GM12878 (cell line): ENCODE measurements around the gene CANX. TPM values are rescaled to one million over a fixed set of nuclear protein-coding genes. Genes with fewer than 3 reads are reported as not detected.

Source experiments
- ATAC-seq: fragments of 200-7000 bp; cut with Tn5 transposase; 3 replicates; pipeline ENCODE4 v1.9.1; 2020; ENCODE audit warnings: mild to moderate bottlenecking, moderate library complexity
- BruUV-seq: library from RNA; stranded (reverse); fragments of 400-500 nt; replicated peaks from 2 replicates; lab custom pipeline; 2021; lab: Mats Ljungman, UMichigan
- CTCF ChIA-PET: fragments of 300-600 bp; sonication (Branson Sonifier 250); formaldehyde crosslinking; extraction: SDS; loops from one replicate; lab custom pipeline; 2021; ENCODE audit warnings: inconsistent platforms; lab: Yijun Ruan, JAX
- POLR2A ChIA-PET: fragments of 350-600 bp; formaldehyde crosslinking; extraction: SDS; loops from one replicate; lab custom pipeline; 2021; ENCODE audit warnings: inconsistent platforms; lab: Charles Lee
- RAD21 ChIA-PET: fragments of 300-600 bp; sonication (Branson Sonifier 250); formaldehyde crosslinking; loops from one replicate; lab custom pipeline; 2023; ENCODE audit warnings: antibody characterized with exemption; ENCODE audit not compliant: unreplicated experiment; lab: Charles Lee
- SMC1A ChIA-PET: fragments of 300-600 bp; sonication (Branson Sonifier 250); formaldehyde crosslinking; loops from one replicate; lab custom pipeline; 2023; ENCODE audit not compliant: unreplicated experiment, uncharacterized antibody; lab: Charles Lee
- DNase-seq: peaks from one replicate; pipeline ENCODE4 v3.0.0-alpha.2; 2011; ENCODE audit warnings: low read depth, low spot score
- FAIRE-seq: peaks from 3 replicates; lab custom pipeline; 2011; peaks lifted over from hg19 to GRCh38; lab: Jason Lieb, UNC
- H2AFZ ChIP-seq: 2 replicates; pipeline ENCODE4 v1.6.0; 2011; ENCODE audit warnings: low read depth, low read length, control low read depth; ENCODE audit not compliant: control insufficient read depth
- H3K27ac ChIP-seq: 2 replicates; pipeline ENCODE4 v1.5.1; 2011; ENCODE audit warnings: control low read depth; ENCODE audit not compliant: control insufficient read depth, insufficient read depth
- H3K27me3 ChIP-seq, 2 experiments: replicated peaks in 1 of 2; 2 replicates each; pipeline versions ENCODE4 v1.6.0 to v1.6.1; 2011; ENCODE audit warnings: low read length in 1 of 2; ENCODE audit not compliant: control insufficient read depth in 2 of 2, insufficient read depth in 2 of 2
- H3K36me3 ChIP-seq, 2 experiments: 2 replicates each; pipeline ENCODE4 v1.5.1; 2011; ENCODE audit warnings: low read length in 1 of 2; ENCODE audit not compliant: control insufficient read depth in 2 of 2, insufficient read depth in 2 of 2
- H3K4me1 ChIP-seq: 2 replicates; pipeline ENCODE4 v1.6.1; 2011; ENCODE audit warnings: mild to moderate bottlenecking, low read length, moderate library complexity, mixed read lengths; ENCODE audit not compliant: control insufficient read depth, insufficient read depth
- H3K4me2 ChIP-seq: 2 replicates; pipeline ENCODE4 v1.6.0; 2011; ENCODE audit warnings: control low read depth; ENCODE audit not compliant: control insufficient read depth, insufficient read depth
- H3K4me3 ChIP-seq: fragments of 200-600 bp; sonication (generic); 2 replicates; pipeline ENCODE4 v1.5.1; 2016
- H3K79me2 ChIP-seq: 2 replicates; pipeline ENCODE4 v1.6.0; 2011; ENCODE audit warnings: low read length; ENCODE audit not compliant: control insufficient read depth, insufficient read depth
- H3K9ac ChIP-seq: 2 replicates; pipeline ENCODE4 v1.8.0; 2011; ENCODE audit warnings: low read length, control low read depth, mixed read lengths; ENCODE audit not compliant: control insufficient read depth, insufficient read depth
- H3K9me3 ChIP-seq: replicated peaks from 3 replicates; pipeline ENCODE4 v1.5.1; 2011; ENCODE audit warnings: mild to moderate bottlenecking, low read length; ENCODE audit not compliant: control insufficient read depth, insufficient read depth
- H4K20me1 ChIP-seq: 2 replicates; pipeline ENCODE4 v1.6.0; 2011; ENCODE audit not compliant: control insufficient read depth, insufficient read depth
- CREB1 ChIP-seq: IDR thresholded peaks from 2 replicates; pipeline ENCODE4 v1.6.1; 2012; ENCODE audit warnings: low read depth, mild to moderate bottlenecking, inconsistent platforms
- IKZF2 ChIP-seq, 2 experiments: fragments of 450-650 bp; IDR thresholded peaks; 2 replicates each; pipeline ENCODE4 v1.6.1; 2017; ENCODE audit warnings: mild to moderate bottlenecking in 2 of 2, moderate library complexity in 2 of 2
- PML ChIP-seq: IDR thresholded peaks from 2 replicates; pipeline ENCODE4 v1.6.1; 2012; ENCODE audit warnings: low read length, inconsistent platforms
- SMARCA5 ChIP-seq: fragments of 450-650 bp; IDR thresholded peaks from 2 replicates; pipeline ENCODE4 v1.6.1; 2017; ENCODE audit warnings: mild to moderate bottlenecking
- SREBF2 ChIP-seq: IDR thresholded peaks from 2 replicates; pipeline ENCODE4 v1.6.1; 2012; ENCODE audit warnings: mild to moderate bottlenecking, low read length
- STAT1 ChIP-seq: fragments of 450-650 bp; conservative IDR thresholded peaks from 2 replicates; pipeline ENCODE4 v1.6.1; 2014; ENCODE audit warnings: antibody characterized with exemption, mild to moderate bottlenecking
- USF1 ChIP-seq: IDR thresholded peaks from 2 replicates; pipeline ENCODE4 v1.6.1; 2011; ENCODE audit warnings: borderline replicate concordance, low read depth, mild to moderate bottlenecking, moderate library complexity, mixed read lengths, low read length; ENCODE audit not compliant: insufficient read depth; ENCODE audit errors: extremely low read length
- ZNF274 ChIP-seq: IDR thresholded peaks from one replicate; pipeline ENCODE4 v1.8.0; 2011; ENCODE audit not compliant: insufficient read length, insufficient read depth
- WGBS: methylation state at CpG from one replicate; pipeline ENCODE4 v1.1.6; 2016; ENCODE audit warnings: low lambda C conversion rate; ENCODE audit not compliant: insufficient replicate concordance, insufficient coverage; ENCODE audit errors: missing lambda C conversion rate; 5-methylcytosine and 5-hydroxymethylcytosine counted together
- in situ Hi-C: fragments of 300-500 bp; cut with MboI; formaldehyde crosslinking; loops from 9 replicates; pipeline ENCODE4 v1.14.3; 2018; ENCODE audit warnings: mixed read lengths
- intact Hi-C: fragments of 100-400 bp; cut with micrococcal nuclease; formaldehyde crosslinking; loops from one replicate; pipeline ENCODE4 v1.14.2; 2022; ENCODE audit not compliant: unreplicated experiment
- polyA plus RNA-seq, 11 experiments: library from polyadenylated mRNA; depleted of rRNA in 4 of 11; unstranded in 6 of 11; stranded (reverse) in 5 of 11; fragments of >200 nt; fragmentation: Nextera tagmentation in 4 of 11; fragmentation: Illumina TruSeq in 1 of 11; extraction: Ambion mirVana in 4 of 11; extraction: Trizol in 1 of 11; gene quantifications; 1 replicate in 1 of 11; 2 replicates in 10 of 11; pipeline versions ENCODE4 v1.2.1 to v1.2.3, GENCODE V29; 2011 to 2016; ENCODE audit warnings: inconsistent platforms in 2 of 11, missing spikeins in 2 of 11, low read depth in 1 of 11
- total RNA-seq, 4 experiments: library from RNA; depleted of rRNA in 3 of 4; stranded (reverse); fragments of >200 nt in 3 of 4; fragmentation: Illumina TruSeq in 1 of 4; extraction: Trizol in 1 of 4; gene quantifications; 2 replicates each; pipeline versions ENCODE4 v1.2.1 to v1.2.3, GENCODE V29; 2013 to 2021

CANX gene
- total and polyA plus RNA-seq, 10 of the 15 experiments (the other 5 are each of a cell fraction or from before 2014, with no cell fraction given) = 78.2 to 602 (median 412) TPM

- Histone ChIP-seq H3K27ac (no peak overlapping the region), H3K4me1 (no peaks in the 10 kb centered on the region), H3K4me2 (no peak overlapping the region), H3K36me3 (peaks cover 17 to 21% of the 10 kb centered on the region in 2 experiments; a peak in 3 of 4 replicates), H2AFZ (no peak overlapping the region), H3K79me2 (no peaks in the 10 kb centered on the region), H3K9me3 (no peaks in the 10 kb centered on the region), H3K9ac (no peak overlapping the region), H3K4me3 (no peak overlapping the region), H4K20me1 (no peaks in the 10 kb centered on the region), H3K27me3 (no peaks in the 10 kb centered on the region)
- no peak for ATAC-seq
- WGBS = over 99% methylated on average over 9 of the region's 9 CpGs
- no TSS peak for BruUV-seq
- ChIA-PET SMC1A (interaction anchor here (0.9 to 1.3 kb wide), 3 partner anchors 11 to 20 kb away, joined by 3 to 4 read pairs (median 4); no protein-coding TSS in a partner anchor), POLR2A (interaction anchor here (0.6 kb wide), 1 partner anchor 140 kb away, joined by 4 read pairs; no protein-coding TSS in a partner anchor), CTCF (interaction anchor here (1.7 kb wide), 1 partner anchor 15 kb away, joined by 18 read pairs; no protein-coding TSS in a partner anchor), RAD21 (no interaction called here)
- no peak for FAIRE-seq
- in situ Hi-C loops = loop anchor here (25.0 kb wide), 1 partner anchor 309 kb away; no protein-coding TSS in a partner anchor
- no peak for DNase-seq
- TF ChIP-seq ZNF274 (no peak), IKZF2 (IDR thresholded peaks at IDR 0.05) (no peak), SREBF2 (no peak), PML (no peak), STAT1 (no peak), USF1 (no peak), SMARCA5 (no peak), CREB1 (no peak)
- intact Hi-C loops = no loop called here
These were observed 79.1 kb downstream of the CANX start for GRCh38 chr5:179777909-179778308.
